Measurements from ENCODE around the gene ALOXE3.

Gene ALOXE3

GRCh38 chr17:8149419-8150193 lies 31.3 kb upstream of the ALOXE3 start:
- DNase-seq (ENCODE audit: low spot score), result no peak
- TF ChIP-seq, protein P1, sequence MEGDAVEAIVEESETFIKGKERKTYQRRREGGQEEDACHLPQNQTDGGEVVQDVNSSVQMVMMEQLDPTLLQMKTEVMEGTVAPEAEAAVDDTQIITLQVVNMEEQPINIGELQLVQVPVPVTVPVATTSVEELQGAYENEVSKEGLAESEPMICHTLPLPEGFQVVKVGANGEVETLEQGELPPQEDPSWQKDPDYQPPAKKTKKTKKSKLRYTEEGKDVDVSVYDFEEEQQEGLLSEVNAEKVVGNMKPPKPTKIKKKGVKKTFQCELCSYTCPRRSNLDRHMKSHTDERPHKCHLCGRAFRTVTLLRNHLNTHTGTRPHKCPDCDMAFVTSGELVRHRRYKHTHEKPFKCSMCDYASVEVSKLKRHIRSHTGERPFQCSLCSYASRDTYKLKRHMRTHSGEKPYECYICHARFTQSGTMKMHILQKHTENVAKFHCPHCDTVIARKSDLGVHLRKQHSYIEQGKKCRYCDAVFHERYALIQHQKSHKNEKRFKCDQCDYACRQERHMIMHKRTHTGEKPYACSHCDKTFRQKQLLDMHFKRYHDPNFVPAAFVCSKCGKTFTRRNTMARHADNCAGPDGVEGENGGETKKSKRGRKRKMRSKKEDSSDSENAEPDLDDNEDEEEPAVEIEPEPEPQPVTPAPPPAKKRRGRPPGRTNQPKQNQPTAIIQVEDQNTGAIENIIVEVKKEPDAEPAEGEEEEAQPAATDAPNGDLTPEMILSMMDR (IDR thresholded peaks at IDR 0.05; ENCODE audit: extremely low read depth, insufficient read depth, missing control alignments), result no peak
- in situ Hi-C loops (cut with MboI; ENCODE audit: low pct_unique_long_range_greater_than_20kb, low sequenced_read_pairs, unreplicated experiment), result no loop called here

GRCh38 chr17:8148560-8148959 lies 30.2 kb upstream of the ALOXE3 start:
- in situ Hi-C loops (cut with MboI; ENCODE audit: low pct_unique_long_range_greater_than_20kb, low sequenced_read_pairs, unreplicated experiment), result no loop called here
- no peak for DNase-seq (ENCODE audit: low spot score)
- TF ChIP-seq, protein P1 (IDR thresholded peaks at IDR 0.05; ENCODE audit: extremely low read depth, insufficient read depth, missing control alignments), result no peak

GRCh38 chr17:8147805-8148404 lies 29.6 kb upstream of the ALOXE3 start:
- in situ Hi-C loops (cut with MboI; ENCODE audit: low pct_unique_long_range_greater_than_20kb, low sequenced_read_pairs, unreplicated experiment), result no loop called here
- no peak for DNase-seq (ENCODE audit: low spot score)
- TF ChIP-seq, protein P1 (IDR thresholded peaks at IDR 0.05; ENCODE audit: extremely low read depth, insufficient read depth, missing control alignments), result no peak

DNA sequence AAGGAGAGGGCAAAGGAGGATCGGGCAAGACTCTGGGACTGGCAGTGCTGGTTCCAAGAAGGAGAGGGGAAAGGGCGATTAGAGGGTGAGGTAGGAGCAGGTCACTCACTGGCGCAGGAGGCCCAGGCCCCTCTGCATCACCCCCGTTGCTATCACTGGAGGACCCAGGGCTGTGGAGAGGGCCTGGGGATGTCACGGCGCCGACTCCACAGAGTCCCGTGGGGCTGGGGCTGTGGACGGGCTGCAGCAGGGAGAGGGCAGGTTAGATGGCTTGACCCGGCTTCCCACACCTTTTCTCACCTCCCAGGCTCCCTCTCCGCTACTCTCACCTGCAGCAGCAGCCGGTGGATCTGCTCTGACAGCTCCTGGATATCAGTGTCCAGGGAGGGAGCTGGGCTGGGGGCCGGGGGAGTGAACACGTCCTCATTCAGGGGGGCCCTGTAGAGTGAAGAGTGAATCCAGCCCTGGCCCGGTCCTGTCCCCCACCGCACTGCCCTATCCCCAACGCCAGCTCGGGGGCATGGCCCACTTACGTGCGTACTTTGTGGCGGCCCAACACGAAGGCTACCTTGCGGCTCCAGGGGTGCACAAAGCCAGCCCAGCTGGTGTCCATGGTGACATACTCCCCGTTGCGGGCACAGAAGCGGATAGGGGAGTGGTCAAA lies 29.0 kb upstream of the ALOXE3 start:
- DNase-seq (ENCODE audit: low spot score), result no peak
- in situ Hi-C loops (cut with MboI; ENCODE audit: low pct_unique_long_range_greater_than_20kb, low sequenced_read_pairs, unreplicated experiment), result no loop called here
- TF ChIP-seq, protein P1 (IDR thresholded peaks at IDR 0.05; ENCODE audit: extremely low read depth, insufficient read depth, missing control alignments), result no peak

- in situ Hi-C loops (cut with MboI; ENCODE audit: low pct_unique_long_range_greater_than_20kb, low sequenced_read_pairs, unreplicated experiment), result no loop called here
- TF ChIP-seq, protein P1 (IDR thresholded peaks at IDR 0.05; ENCODE audit: extremely low read depth, insufficient read depth, missing control alignments), result no peak
Observed at GRCh38 chr17:8146381-8147140, 28.2 kb upstream of the ALOXE3 start.

DNA sequence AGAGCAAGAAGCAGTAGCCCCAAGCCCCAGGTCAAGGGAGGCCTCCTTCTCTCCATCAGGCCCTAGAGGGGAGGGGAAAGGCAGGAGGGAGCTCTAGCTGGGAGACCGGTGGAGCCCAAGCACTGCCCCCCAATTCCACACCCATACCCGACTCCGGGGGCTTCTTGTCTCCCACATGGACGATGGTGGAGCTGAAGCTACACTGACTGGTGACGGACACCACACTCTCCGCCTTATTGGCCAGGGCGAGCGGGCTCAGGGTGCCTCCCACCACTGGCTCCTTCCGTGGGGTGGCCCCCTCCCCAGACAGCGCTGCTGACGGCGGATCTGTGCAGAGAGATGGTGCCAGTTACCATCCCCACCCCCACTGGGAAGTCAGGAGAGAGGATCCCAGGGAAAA lies 27.5 kb upstream of the ALOXE3 start:
- TF ChIP-seq, protein P1 (IDR thresholded peaks at IDR 0.05; ENCODE audit: extremely low read depth, insufficient read depth, missing control alignments), result no peak
- in situ Hi-C loops (cut with MboI; ENCODE audit: low pct_unique_long_range_greater_than_20kb, low sequenced_read_pairs, unreplicated experiment), result no loop called here
- DNase-seq (ENCODE audit: low spot score), result no peak

More at GRCh38 chr17:8146381-8147140, 28.2 kb upstream of the ALOXE3 start:
- DNase-seq (ENCODE audit: low spot score), result no peak

Measured in GM13977 (cell line).